GM18508 (cell line): ENCODE measurements around the gene DSCAM.

ENCODE experiments used
- ATAC-seq: cut with Tn5 transposase; IDR thresholded peaks from one replicate; pipeline ENCODE4 v1.9.1; 2021; ENCODE audit warnings: moderate number of reproducible peaks; ENCODE audit not compliant: insufficient read depth, unreplicated experiment

DSCAM gene

GRCh38 chr21:40416572-40416971 lies 430.4 kb downstream of the DSCAM start:
- ATAC-seq = no peak

GRCh38 chr21:40408561-40408960 lies 438.4 kb downstream of the DSCAM start:
- no peak for ATAC-seq

GRCh38 chr21:40404396-40404800 lies 442.6 kb downstream of the DSCAM start:
- no peak for ATAC-seq

- ATAC-seq = no peak
Observed at GRCh38 chr21:40402884-40403582, 443.9 kb downstream of the DSCAM start.

GRCh38 chr21:40395732-40396131 lies 451.2 kb downstream of the DSCAM start:
- no peak for ATAC-seq

- no peak for ATAC-seq
Observed at GRCh38 chr21:40393066-40393465, 453.9 kb downstream of the DSCAM start.

GRCh38 chr21:40388046-40388445 lies 458.9 kb downstream of the DSCAM start:
- no peak for ATAC-seq

- ATAC-seq = no peak
Observed at GRCh38 chr21:40386981-40387747, 459.8 kb downstream of the DSCAM start.

GRCh38 chr21:40386294-40386911 lies 460.6 kb downstream of the DSCAM start:
- no peak for ATAC-seq

- no peak for ATAC-seq
Observed at GRCh38 chr21:40385883-40386282, 461.1 kb downstream of the DSCAM start.

- no peak for ATAC-seq
Observed at GRCh38 chr21:40383951-40384350, 463.0 kb downstream of the DSCAM start.

- ATAC-seq = no peak
Observed at GRCh38 chr21:40381111-40381510, 465.8 kb downstream of the DSCAM start.

- no peak for ATAC-seq
Observed at GRCh38 chr21:40379881-40380810, 466.8 kb downstream of the DSCAM start.

GRCh38 chr21:40377135-40377534 lies 469.8 kb downstream of the DSCAM start:
- ATAC-seq = no peak

GRCh38 chr21:40373761-40374160 lies 473.2 kb downstream of the DSCAM start:
- ATAC-seq = no peak

GRCh38 chr21:40372506-40372905 lies 474.5 kb downstream of the DSCAM start:
- no peak for ATAC-seq

GRCh38 chr21:40371329-40371728 lies 475.6 kb downstream of the DSCAM start:
- no peak for ATAC-seq

GRCh38 chr21:40356644-40357043 lies 490.3 kb downstream of the DSCAM start:
- no peak for ATAC-seq

GRCh38 chr21:40355076-40355475 lies 491.9 kb downstream of the DSCAM start:
- no peak for ATAC-seq

GRCh38 chr21:40351006-40351405 lies 496.0 kb downstream of the DSCAM start:
- no peak for ATAC-seq
